GM13976 (cell line): ENCODE measurements around the gene CCDC192.

ENCODE experiments used
- DNase-seq: peaks from one replicate; pipeline ENCODE4 v3.0.0; 2012; ENCODE audit warnings: low spot score
- CTCF ChIP-seq: IDR thresholded peaks from 2 replicates; pipeline ENCODE4 v1.5.1; 2012; ENCODE audit warnings: borderline replicate concordance, mild to moderate bottlenecking; ENCODE audit not compliant: insufficient read depth; ENCODE audit errors: extremely low read depth, missing control alignments, control extremely low read depth
- in situ Hi-C: fragments of 300-500 bp; cut with MboI; formaldehyde crosslinking; loops from one replicate; pipeline ENCODE4 v1.12.0; 2022; ENCODE audit warnings: low sequenced_read_pairs, mixed read lengths, inconsistent platforms; ENCODE audit not compliant: unreplicated experiment

Gene CCDC192

DNA sequence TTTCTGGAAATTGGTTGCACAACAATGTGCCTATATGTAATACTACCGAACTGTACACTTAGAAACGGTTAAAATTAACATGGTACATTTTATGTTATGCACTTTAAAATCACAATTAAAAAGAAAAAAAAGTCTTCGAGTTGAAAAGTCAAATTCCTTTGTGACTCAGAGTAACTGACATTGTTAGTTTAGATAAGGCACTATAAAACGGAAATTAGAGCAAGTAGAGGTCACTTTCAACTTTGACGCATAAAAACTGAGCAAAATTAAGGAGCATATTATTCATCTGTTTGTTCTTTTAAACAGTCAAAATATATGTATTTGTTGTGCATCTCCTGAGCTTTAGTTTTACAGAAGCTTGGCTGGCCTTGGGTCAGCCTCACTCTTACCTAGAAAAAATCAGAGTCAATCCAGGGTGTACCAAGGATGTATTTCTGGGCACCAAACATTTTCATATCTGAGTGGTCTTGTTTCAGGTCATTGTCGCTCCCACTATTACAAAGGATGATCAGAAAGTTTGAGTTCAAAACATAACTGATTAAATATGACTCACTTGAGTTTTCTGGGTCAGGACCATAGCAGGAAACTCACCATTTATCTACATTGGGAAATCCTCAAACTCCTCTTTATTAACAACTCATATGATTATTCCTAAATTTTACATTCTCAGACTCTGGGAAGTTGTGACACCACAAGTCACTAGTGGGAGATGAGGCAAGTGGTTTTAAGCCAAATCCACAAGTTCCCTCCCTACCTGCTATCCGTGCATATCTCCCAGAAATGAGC lies 160.6 kb downstream of the CCDC192 start:
- DNase-seq = no peak
- in situ Hi-C loops = no loop called here
- no peak for TF ChIP-seq CTCF

GRCh38 chr5:127864511-127864910 lies 161.3 kb downstream of the CCDC192 start:
- no peak for TF ChIP-seq CTCF
- no peak for DNase-seq
- in situ Hi-C loops = no loop called here

- TF ChIP-seq CTCF = no peak
- DNase-seq = no peak
- in situ Hi-C loops = no loop called here
These were observed 162.1 kb downstream of the CCDC192 start for GRCh38 chr5:127865273-127865672.

GRCh38 chr5:127867022-127867783 lies 164.0 kb downstream of the CCDC192 start:
- DNase-seq = no peak
- in situ Hi-C loops = no loop called here
- no peak for TF ChIP-seq CTCF

GRCh38 chr5:127870914-127871313 lies 167.7 kb downstream of the CCDC192 start:
- TF ChIP-seq CTCF = no peak
- in situ Hi-C loops = no loop called here
- DNase-seq = no peak

GRCh38 chr5:127871503-127872153 lies 168.4 kb downstream of the CCDC192 start:
- in situ Hi-C loops = no loop called here
- DNase-seq = no peak
- no peak for TF ChIP-seq CTCF
